ENCODE data around the gene DPP10.

DPP10 gene

DNA sequence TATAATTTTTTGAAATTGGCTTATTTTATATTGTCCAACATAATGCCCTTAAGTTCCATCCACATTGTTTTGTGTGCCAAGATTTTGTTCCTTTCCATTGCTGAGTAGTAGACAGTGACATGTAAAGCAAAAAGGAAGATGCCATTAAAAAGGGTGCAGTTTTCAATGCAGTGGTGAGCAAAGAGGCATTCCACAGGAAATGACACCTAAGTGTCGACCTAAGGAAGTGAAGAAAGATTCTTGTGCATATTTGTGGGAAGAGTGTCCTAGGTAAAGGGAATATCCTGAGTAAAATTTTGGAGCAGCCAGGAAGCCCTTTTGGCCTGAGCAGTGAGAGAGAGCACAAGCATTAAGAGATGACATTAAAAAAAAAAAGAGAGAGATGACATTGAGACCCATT is 1099.9 kb downstream of the DPP10 start:
- no peak overlapping the region for H3K4me3 ChIP-seq (replicated peaks; ENCODE audit: low read depth, low read length)
- DNase-seq (ENCODE audit: low read depth) = no peak
- TF ChIP-seq, protein P1, sequence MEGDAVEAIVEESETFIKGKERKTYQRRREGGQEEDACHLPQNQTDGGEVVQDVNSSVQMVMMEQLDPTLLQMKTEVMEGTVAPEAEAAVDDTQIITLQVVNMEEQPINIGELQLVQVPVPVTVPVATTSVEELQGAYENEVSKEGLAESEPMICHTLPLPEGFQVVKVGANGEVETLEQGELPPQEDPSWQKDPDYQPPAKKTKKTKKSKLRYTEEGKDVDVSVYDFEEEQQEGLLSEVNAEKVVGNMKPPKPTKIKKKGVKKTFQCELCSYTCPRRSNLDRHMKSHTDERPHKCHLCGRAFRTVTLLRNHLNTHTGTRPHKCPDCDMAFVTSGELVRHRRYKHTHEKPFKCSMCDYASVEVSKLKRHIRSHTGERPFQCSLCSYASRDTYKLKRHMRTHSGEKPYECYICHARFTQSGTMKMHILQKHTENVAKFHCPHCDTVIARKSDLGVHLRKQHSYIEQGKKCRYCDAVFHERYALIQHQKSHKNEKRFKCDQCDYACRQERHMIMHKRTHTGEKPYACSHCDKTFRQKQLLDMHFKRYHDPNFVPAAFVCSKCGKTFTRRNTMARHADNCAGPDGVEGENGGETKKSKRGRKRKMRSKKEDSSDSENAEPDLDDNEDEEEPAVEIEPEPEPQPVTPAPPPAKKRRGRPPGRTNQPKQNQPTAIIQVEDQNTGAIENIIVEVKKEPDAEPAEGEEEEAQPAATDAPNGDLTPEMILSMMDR (IDR thresholded peaks at IDR 0.05; ENCODE audit: low read length, missing control alignments) = no peak

DNA sequence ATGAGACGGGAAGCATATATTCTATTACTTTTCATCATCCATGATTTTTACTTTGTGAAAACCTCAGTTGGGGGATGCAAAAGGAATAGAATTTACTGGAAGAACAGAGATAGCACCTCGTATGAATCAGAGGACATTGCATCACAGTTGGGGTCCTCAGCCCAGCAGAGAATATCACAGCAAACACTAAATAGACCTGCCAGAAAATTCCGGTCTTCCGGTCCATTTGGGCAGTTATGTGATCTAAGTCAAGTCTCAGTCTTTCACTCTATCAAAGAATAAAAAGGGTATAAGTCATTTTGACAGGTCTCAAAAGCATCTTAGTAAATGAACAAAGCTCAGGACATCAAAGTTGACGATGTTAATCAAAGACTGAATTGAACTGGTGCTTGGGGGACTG is 1100.6 kb downstream of the DPP10 start:
- H3K4me3 ChIP-seq (replicated peaks; ENCODE audit: low read depth, low read length) = no peak overlapping the region
- TF ChIP-seq, protein P1 (IDR thresholded peaks at IDR 0.05; ENCODE audit: low read length, missing control alignments) = no peak
- no peak for DNase-seq (ENCODE audit: low read depth)

DNA sequence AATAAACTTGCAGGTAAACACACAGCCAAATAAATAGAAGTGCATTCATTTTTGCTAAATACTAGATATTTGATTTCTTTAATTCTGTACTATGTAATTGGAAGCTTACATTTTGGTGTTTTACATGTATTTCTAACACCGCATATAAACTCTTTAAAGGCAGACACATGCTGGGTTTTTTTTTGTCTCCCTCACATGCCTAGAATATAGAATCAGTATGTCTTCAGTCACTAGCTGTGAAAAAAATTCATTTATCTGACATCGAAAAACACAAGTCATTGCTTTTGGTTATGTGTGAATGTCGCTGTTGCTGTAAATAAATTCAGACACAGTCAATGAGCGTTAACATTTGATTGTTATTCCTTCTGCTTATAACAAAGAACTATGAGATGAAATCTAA is 1101.0 kb downstream of the DPP10 start:
- no peak overlapping the region for H3K4me3 ChIP-seq (replicated peaks; ENCODE audit: low read depth, low read length)
- no peak for DNase-seq (ENCODE audit: low read depth)
- TF ChIP-seq, protein P1 (IDR thresholded peaks at IDR 0.05; ENCODE audit: low read length, missing control alignments) = no peak

- H3K4me3 ChIP-seq (replicated peaks; ENCODE audit: low read depth, low read length) = no peak overlapping the region
- TF ChIP-seq, protein P1 (IDR thresholded peaks at IDR 0.05; ENCODE audit: low read length, missing control alignments) = no peak
- peak; percentile 3 for DNase-seq (ENCODE audit: low read depth)
Measured at GRCh38 chr2:115549611-115550130, 1107.2 kb downstream of the DPP10 start.

- DNase-seq (ENCODE audit: low read depth) = peak; percentile 1
- no peak overlapping the region for H3K4me3 ChIP-seq (replicated peaks; ENCODE audit: low read depth, low read length)
- TF ChIP-seq, protein P1 (IDR thresholded peaks at IDR 0.05; ENCODE audit: low read length, missing control alignments) = no peak
Measured at GRCh38 chr2:115552726-115553125, 1110.3 kb downstream of the DPP10 start.

GRCh38 chr2:115554153-115554552 is 1111.7 kb downstream of the DPP10 start:
- TF ChIP-seq, protein P1 (IDR thresholded peaks at IDR 0.05; ENCODE audit: low read length, missing control alignments) = no peak
- no peak overlapping the region for H3K4me3 ChIP-seq (replicated peaks; ENCODE audit: low read depth, low read length)
- DNase-seq (ENCODE audit: low read depth) = no peak

DNA sequence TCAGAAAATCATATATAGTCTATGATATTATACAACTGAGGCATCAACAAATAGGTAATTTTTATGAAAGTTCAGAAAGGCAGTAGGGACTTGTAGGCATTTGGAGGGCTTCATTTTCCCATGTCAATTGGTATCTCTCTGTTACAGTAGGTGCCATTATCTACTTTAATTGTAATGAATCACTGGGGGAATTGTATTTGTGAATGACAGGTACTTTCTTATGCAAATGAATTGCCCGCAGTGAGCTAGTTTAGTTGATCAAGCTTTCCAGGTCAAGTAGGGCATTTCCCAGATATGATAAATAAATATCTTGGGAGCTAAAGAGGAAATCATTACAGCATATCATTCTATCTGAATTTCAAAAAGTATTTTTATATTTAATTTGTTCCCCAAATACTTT is 1116.3 kb downstream of the DPP10 start:
- TF ChIP-seq, protein P1 (IDR thresholded peaks at IDR 0.05; ENCODE audit: low read length, missing control alignments) = no peak
- no peak overlapping the region for H3K4me3 ChIP-seq (replicated peaks; ENCODE audit: low read depth, low read length)
- no peak for DNase-seq (ENCODE audit: low read depth)
